ENCODE measurements around the gene DENND1B. TPM values are rescaled to one million over a fixed set of nuclear protein-coding genes. Genes with fewer than 3 reads are reported as not detected.

DENND1B gene
- total RNA-seq, 1 experiment from 2014 or later = 9.6 TPM

- no peak for TF ChIP-seq REST (IDR thresholded peaks at IDR 0.05; ENCODE audit: low read depth)
- TF ChIP-seq YY1 (IDR thresholded peaks at IDR 0.05; ENCODE audit: extremely low read depth, insufficient replicate concordance, low read depth, low read length) = no peak
- TF ChIP-seq TCF7L2 (IDR thresholded peaks at IDR 0.05; ENCODE audit: borderline replicate concordance, extremely low read depth, insufficient read depth, insufficient read length) = no peak
- TF ChIP-seq POLR2AphosphoS5 (IDR thresholded peaks at IDR 0.05; ENCODE audit: low read depth, low read length) = no peak
- TF ChIP-seq SP1 (IDR thresholded peaks at IDR 0.05; ENCODE audit: low read depth) = no peak
Measured at GRCh38 chr1:197673292-197673691, 102.0 kb downstream of the DENND1B start (continued).

GRCh38 chr1:197672347-197672746 is 102.9 kb downstream of the DENND1B start:
- Histone ChIP-seq H2AFZ (ENCODE audit: low read depth, low read length, poor library complexity, severe bottlenecking) (no peak overlapping the region), H3K9me2 (ENCODE audit: insufficient read depth) (no peaks in the 10 kb centered on the region), H4K20me1 (ENCODE audit: insufficient read depth) (no peaks in the 10 kb centered on the region), H3K9me3 (ENCODE audit: control insufficient read depth in 1 of 2, insufficient read depth in 1 of 2, low read depth in 1 of 2, low read length in 2 of 2) (no peaks in the 10 kb centered on the region), H3K27ac (ENCODE audit: low read depth, low read length) (no peak overlapping the region), H3K79me2 (ENCODE audit: insufficient read depth, low read length) (no peaks in the 10 kb centered on the region), H3K36me3 (ENCODE audit: control insufficient read depth in 1 of 2, insufficient read depth in 2 of 2, low read length in 2 of 2) (no peaks in the 10 kb centered on the region), H3K4me3 (replicated peaks in 1 of 2; ENCODE audit: low read depth in 1 of 2, low read length in 2 of 2) (no peak overlapping the region), H3K27me3 (ENCODE audit: insufficient read depth, low read length) (no peaks in the 10 kb centered on the region), H3K4me2 (ENCODE audit: low read length) (no peak overlapping the region), H3K9ac (ENCODE audit: low read length) (no peak overlapping the region), H3K4me1 (ENCODE audit: control insufficient read depth in 1 of 2, insufficient read depth in 2 of 2, low read length in 2 of 2) (no peaks in the 10 kb centered on the region)
- DNase-seq (ENCODE audit: low read depth, low spot score) (no peak), ATAC-seq (no peak)
- no TSS peak for BruUV-seq (replicated peaks)
- ChIA-PET CTCF (no interaction called here), POLR2A (no interaction called here), RAD21 (ENCODE audit: low non-redundant PET in 1 of 2, low total read pairs in 2 of 2, uncharacterized antibody in 2 of 2, unreplicated experiment in 2 of 2) (no interaction called here)
- TF ChIP-seq ATF3 (IDR thresholded peaks at IDR 0.05) = no peak
- no peak for TF ChIP-seq SRF (IDR thresholded peaks at IDR 0.05; ENCODE audit: low read depth)
- no peak for TF ChIP-seq SIN3A (IDR thresholded peaks at IDR 0.05; ENCODE audit: low read depth)
- TF ChIP-seq SP1 (IDR thresholded peaks at IDR 0.05; ENCODE audit: low read depth) = no peak
- TF ChIP-seq EZH2phosphoT487 (IDR thresholded peaks at IDR 0.05; ENCODE audit: borderline replicate concordance) = no peak
- TF ChIP-seq CEBPB (IDR thresholded peaks at IDR 0.05; ENCODE audit: low read depth) = no peak
- no peak for TF ChIP-seq ZBTB33 (IDR thresholded peaks at IDR 0.05; ENCODE audit: extremely low read depth, insufficient replicate concordance, low read length)
- TF ChIP-seq REST (IDR thresholded peaks at IDR 0.05; ENCODE audit: low read depth) = no peak
- intact Hi-C loops (cut with micrococcal nuclease) = no loop called here

All from HCT116 (cell line).